ENCODE measurements around the gene MAPK4.

Gene MAPK4

DNA sequence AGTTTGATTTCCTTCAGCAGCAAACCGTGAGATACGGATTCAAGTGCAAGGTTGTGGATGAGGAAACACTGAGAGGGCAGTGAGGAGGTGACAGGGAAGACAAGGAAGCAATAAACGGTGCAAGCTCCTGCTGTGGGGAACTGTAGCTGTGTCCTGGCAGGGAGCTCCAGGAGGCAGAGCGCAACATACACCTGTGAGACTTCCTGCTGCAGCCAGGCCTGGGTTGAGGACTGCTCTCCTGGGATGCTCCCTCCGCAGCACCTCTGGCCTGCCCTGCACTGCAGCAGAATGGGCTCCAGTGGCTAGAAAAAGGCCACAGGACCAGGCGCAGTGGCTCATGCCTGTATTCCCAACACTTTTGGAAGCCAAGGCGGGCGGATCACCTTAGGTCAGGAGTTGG, 174.5 kb downstream of the MAPK4 start:
- no peak overlapping the region for H3K4me3 ChIP-seq (ENCODE audit: low read depth, low read length)
- DNase-seq (ENCODE audit: low read depth) = no peak
- in situ Hi-C loops (cut with HindIII; ENCODE audit: low sequenced_read_pairs) = no loop called here
- TF ChIP-seq, protein P1, sequence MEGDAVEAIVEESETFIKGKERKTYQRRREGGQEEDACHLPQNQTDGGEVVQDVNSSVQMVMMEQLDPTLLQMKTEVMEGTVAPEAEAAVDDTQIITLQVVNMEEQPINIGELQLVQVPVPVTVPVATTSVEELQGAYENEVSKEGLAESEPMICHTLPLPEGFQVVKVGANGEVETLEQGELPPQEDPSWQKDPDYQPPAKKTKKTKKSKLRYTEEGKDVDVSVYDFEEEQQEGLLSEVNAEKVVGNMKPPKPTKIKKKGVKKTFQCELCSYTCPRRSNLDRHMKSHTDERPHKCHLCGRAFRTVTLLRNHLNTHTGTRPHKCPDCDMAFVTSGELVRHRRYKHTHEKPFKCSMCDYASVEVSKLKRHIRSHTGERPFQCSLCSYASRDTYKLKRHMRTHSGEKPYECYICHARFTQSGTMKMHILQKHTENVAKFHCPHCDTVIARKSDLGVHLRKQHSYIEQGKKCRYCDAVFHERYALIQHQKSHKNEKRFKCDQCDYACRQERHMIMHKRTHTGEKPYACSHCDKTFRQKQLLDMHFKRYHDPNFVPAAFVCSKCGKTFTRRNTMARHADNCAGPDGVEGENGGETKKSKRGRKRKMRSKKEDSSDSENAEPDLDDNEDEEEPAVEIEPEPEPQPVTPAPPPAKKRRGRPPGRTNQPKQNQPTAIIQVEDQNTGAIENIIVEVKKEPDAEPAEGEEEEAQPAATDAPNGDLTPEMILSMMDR (IDR thresholded peaks at IDR 0.05; ENCODE audit: low read depth, low read length, missing control alignments) = no peak

DNA sequence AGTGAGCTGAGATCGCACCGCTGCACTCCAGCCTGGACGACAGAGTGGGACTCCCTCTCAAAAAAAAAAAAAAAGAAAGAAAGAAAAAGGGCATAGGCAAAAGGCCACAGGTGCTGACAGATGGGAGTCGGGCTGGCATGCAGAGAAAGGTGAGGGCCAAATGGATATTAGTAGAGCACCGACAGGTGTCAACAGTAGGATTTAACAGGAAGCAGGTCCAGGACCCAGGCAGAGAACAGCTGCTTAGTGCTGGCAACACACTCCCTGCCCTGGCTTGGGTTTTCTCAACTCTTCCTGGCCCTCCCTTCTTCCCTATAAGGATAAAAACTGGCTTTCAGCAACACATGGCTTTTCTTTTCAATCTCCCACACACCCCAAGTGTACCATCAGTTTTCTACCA, 175.0 kb downstream of the MAPK4 start:
- in situ Hi-C loops (cut with HindIII; ENCODE audit: low sequenced_read_pairs) = no loop called here
- H3K4me3 ChIP-seq (ENCODE audit: low read depth, low read length) = no peak overlapping the region
- TF ChIP-seq, protein P1 (IDR thresholded peaks at IDR 0.05; ENCODE audit: low read depth, low read length, missing control alignments) = no peak
- no peak for DNase-seq (ENCODE audit: low read depth)

DNA sequence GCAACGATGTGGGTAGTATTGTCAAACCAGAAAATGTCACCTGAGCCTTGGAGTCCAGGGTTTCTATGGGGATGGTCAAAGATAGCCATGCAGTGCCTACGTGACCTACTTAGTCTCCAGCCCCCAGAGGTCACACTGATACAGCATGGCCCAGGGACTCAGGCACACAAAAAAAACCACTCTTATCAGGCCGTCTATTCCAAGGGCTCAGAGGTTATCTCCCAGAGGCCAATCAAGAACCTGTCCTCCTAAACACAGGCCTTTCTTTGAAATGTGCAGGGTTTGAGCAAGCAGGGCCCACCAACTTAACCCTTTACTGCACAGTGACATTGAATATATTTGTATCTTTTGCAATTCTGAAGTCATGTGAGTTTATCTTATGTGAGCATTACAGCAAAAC, 177.2 kb downstream of the MAPK4 start:
- TF ChIP-seq, protein P1 (IDR thresholded peaks at IDR 0.05; ENCODE audit: low read depth, low read length, missing control alignments) = no peak
- H3K4me3 ChIP-seq (ENCODE audit: low read depth, low read length) = no peak overlapping the region
- in situ Hi-C loops (cut with HindIII; ENCODE audit: low sequenced_read_pairs) = no loop called here
- DNase-seq (ENCODE audit: low read depth) = no peak

DNA sequence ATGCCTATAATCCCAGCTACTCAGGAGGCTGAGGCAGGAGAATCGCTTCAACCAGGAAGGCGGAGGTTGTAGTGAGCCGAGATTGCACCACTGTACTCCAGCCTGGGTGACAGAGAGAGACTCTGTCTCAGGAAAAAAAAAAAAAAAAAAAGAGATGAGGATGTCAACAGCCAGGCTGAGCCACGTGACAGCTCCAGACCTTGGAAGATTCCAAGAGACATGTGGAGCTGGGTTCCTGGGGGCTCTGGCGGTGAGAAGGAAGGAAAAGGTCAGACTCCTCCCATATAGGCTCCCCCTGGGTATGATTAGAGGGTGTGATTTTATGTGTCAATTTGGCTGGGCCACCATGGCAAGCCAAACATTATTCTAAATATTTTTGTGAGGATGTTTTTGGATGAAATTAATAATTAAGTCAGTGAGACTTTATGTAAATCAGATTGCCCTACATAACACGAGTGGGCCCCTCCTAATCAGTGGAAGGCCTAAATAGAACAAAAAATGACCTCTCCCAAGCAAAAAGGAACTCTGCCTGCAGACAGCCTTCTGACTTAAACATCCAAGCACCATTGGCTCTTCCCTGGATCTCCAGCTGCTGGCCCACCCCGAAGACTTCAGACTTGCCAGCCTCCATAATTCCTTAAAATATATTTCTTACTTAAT, 178.3 kb downstream of the MAPK4 start:
- TF ChIP-seq, protein P1 (IDR thresholded peaks at IDR 0.05; ENCODE audit: low read depth, low read length, missing control alignments) = no peak
- in situ Hi-C loops (cut with HindIII; ENCODE audit: low sequenced_read_pairs) = no loop called here
- no peak overlapping the region for H3K4me3 ChIP-seq (ENCODE audit: low read depth, low read length)
- no peak for DNase-seq (ENCODE audit: low read depth)

DNA sequence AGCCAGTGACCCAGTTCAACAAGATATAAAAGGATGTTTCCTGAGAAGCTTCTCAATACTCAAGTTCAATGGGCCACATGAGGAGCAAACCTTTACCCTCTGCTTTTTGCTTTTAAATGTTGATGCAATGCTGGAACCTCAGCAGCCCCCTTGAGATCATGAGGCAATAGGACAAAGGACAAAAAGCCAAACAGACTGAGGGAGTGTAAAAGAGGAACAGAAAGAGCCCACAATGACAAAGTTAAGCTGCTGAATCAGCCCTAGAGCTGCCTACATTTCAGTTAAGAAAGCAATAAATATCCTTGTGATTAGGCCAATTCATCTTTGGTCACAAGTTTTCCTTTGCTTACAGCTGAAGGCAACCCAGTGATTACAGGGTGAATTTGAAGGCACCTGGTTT, 183.1 kb downstream of the MAPK4 start:
- TF ChIP-seq, protein P1 (IDR thresholded peaks at IDR 0.05; ENCODE audit: low read depth, low read length, missing control alignments) = no peak
- H3K4me3 ChIP-seq (ENCODE audit: low read depth, low read length) = no peak overlapping the region
- in situ Hi-C loops (cut with HindIII; ENCODE audit: low sequenced_read_pairs) = no loop called here
- DNase-seq (ENCODE audit: low read depth) = no peak

DNA sequence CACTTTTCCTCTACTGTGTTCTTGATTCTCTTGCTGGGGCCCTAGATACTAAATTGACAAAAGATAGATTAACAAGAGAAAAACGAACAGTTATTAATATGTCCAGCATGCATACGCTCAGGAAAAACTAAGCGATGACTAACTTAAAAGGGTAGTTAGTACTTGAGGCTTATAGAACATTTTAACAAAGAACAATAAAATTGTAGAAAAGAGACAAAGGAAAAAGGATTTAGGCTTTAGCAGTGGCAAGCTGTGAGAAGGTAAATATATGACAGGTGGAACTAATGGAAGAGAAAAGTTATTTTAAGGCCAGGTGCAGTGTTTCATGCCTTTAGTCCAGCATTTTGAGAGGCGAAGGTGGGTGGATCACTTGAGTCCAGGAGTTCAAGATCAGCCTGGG, 184.4 kb downstream of the MAPK4 start:
- no peak for DNase-seq (ENCODE audit: low read depth)
- no peak overlapping the region for H3K4me3 ChIP-seq (ENCODE audit: low read depth, low read length)
- in situ Hi-C loops (cut with HindIII; ENCODE audit: low sequenced_read_pairs) = no loop called here
- TF ChIP-seq, protein P1 (IDR thresholded peaks at IDR 0.05; ENCODE audit: low read depth, low read length, missing control alignments) = no peak
